H1 (cell line): Measurements from ENCODE around the gene HSF4. TPM values are rescaled to one million over a fixed set of nuclear protein-coding genes. Genes with fewer than 3 reads are reported as not detected.

ENCODE experiments used
- BCL11A ChIP-seq, 2 experiments: IDR thresholded peaks; one replicate each; pipeline ENCODE4 v1.6.1; 2011; ENCODE audit warnings: low read depth in 2 of 2, low read length in 2 of 2, mild to moderate bottlenecking in 2 of 2
- E2F6 ChIP-seq: IDR thresholded peaks from 2 replicates; pipeline ENCODE4 v1.6.1; 2012; ENCODE audit warnings: inconsistent platforms
- KDM4A ChIP-seq: IDR thresholded peaks from one replicate; pipeline ENCODE4 v1.7.1; 2012; ENCODE audit warnings: low read depth, mild to moderate bottlenecking, moderate library complexity, low read length, inconsistent platforms; ENCODE audit not compliant: severe bottlenecking
- POU5F1 ChIP-seq: IDR thresholded peaks from 2 replicates; pipeline ENCODE4 v1.6.1; 2011; ENCODE audit warnings: low read depth, mild to moderate bottlenecking, low read length, moderate library complexity
- SAP30 ChIP-seq: fragments of 300-600 bp; sonication (generic); IDR thresholded peaks from 2 replicates; pipeline ENCODE4 v1.7.1; 2012; ENCODE audit warnings: low read length, moderate library complexity, mild to moderate bottlenecking, inconsistent platforms; ENCODE audit not compliant: insufficient read depth, insufficient replicate concordance
- SP1 ChIP-seq: IDR thresholded peaks from 2 replicates; pipeline ENCODE4 v1.6.1; 2011; ENCODE audit warnings: low read depth, low read length
- TAF7 ChIP-seq: optimal IDR thresholded peaks from 2 replicates; pipeline ENCODE3; 2011; ENCODE audit warnings: low read depth, mild to moderate bottlenecking, inconsistent platforms, low read length, moderate library complexity, borderline replicate concordance
- TEAD4 ChIP-seq: IDR thresholded peaks from 2 replicates; pipeline ENCODE4 v1.6.1; 2012; ENCODE audit warnings: low read depth, low read length, inconsistent platforms, mixed read lengths
- polyA plus RNA-seq, 7 experiments: library from polyadenylated mRNA; depleted of rRNA in 3 of 7; stranded (reverse) in 5 of 7; unstranded in 2 of 7; fragments of >200 nt in 5 of 7; fragments of 200-250 nt in 2 of 7; gene quantifications; 1 replicate in 5 of 7; 2 replicates in 1 of 7; 4 replicates in 1 of 7; pipeline versions ENCODE4 v1.2.1 to v1.2.3, GENCODE V29; 2011 to 2013; ENCODE audit warnings: missing spikeins in 2 of 7, mixed read lengths in 2 of 7
- total RNA-seq: library from RNA; stranded (reverse); fragmentation: NEBNext Ultra II Directional; extraction: Animal tissue kit (Norgen Biotek cat#: 25700); gene quantifications from 2 replicates; pipeline ENCODE4 v1.2.1, GENCODE V29; 2021
- TF ChIP-seq, protein P1 (sequence below): fragments of 300-600 bp; sonication (generic); IDR thresholded peaks from 2 replicates; pipeline ENCODE4 v1.7.1; 2012; ENCODE audit warnings: low read length, moderate library complexity, mild to moderate bottlenecking, inconsistent platforms; ENCODE audit not compliant: insufficient replicate concordance

The HSF4 gene
- total and polyA plus RNA-seq, 2 of the 8 experiments (the other 6 are each of a cell fraction or from before 2014, with no cell fraction given) = 0.14 TPM; not detected in 1

DNA sequence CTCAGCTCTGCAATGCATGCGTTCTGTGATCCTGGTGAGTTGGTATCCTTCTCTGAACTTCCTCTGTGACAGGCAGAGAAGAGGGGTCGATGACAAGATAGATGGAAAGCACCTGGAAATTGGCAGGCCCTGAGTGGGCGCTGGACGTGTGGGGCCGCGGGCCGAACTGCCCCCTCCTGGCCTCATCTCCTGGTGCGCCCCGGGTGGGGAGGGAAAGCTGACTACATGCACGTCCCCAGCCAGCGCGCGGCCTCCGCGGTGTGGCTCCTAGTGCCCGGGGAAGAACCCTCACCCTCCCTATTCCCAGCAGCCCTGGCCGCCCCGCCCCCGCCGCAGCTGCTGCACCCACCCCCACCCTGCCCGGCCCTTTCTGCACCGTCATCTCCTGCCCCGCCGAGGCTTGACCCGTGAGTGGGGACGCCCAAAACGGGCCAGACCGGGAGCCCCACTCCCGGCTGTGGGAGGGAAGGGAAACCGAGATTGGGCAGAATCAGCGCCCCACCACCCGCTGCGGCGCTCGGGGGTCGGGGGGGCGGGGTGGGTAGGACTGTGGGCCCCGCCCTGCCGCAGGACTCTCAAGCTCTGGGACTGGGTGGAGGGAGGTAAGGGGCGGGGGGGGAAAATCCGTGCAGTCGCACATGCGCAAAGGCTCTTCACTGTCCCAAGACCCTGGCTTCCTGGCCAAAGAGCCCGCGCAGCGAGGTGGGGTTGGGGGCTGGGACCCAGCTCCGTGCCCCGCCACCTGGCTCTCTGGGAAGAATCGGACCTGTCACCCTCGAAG is 5.8 kb downstream of the HSF4 start, which contains the start of gene NOL3 (continued):
- TF ChIP-seq, protein P1, sequence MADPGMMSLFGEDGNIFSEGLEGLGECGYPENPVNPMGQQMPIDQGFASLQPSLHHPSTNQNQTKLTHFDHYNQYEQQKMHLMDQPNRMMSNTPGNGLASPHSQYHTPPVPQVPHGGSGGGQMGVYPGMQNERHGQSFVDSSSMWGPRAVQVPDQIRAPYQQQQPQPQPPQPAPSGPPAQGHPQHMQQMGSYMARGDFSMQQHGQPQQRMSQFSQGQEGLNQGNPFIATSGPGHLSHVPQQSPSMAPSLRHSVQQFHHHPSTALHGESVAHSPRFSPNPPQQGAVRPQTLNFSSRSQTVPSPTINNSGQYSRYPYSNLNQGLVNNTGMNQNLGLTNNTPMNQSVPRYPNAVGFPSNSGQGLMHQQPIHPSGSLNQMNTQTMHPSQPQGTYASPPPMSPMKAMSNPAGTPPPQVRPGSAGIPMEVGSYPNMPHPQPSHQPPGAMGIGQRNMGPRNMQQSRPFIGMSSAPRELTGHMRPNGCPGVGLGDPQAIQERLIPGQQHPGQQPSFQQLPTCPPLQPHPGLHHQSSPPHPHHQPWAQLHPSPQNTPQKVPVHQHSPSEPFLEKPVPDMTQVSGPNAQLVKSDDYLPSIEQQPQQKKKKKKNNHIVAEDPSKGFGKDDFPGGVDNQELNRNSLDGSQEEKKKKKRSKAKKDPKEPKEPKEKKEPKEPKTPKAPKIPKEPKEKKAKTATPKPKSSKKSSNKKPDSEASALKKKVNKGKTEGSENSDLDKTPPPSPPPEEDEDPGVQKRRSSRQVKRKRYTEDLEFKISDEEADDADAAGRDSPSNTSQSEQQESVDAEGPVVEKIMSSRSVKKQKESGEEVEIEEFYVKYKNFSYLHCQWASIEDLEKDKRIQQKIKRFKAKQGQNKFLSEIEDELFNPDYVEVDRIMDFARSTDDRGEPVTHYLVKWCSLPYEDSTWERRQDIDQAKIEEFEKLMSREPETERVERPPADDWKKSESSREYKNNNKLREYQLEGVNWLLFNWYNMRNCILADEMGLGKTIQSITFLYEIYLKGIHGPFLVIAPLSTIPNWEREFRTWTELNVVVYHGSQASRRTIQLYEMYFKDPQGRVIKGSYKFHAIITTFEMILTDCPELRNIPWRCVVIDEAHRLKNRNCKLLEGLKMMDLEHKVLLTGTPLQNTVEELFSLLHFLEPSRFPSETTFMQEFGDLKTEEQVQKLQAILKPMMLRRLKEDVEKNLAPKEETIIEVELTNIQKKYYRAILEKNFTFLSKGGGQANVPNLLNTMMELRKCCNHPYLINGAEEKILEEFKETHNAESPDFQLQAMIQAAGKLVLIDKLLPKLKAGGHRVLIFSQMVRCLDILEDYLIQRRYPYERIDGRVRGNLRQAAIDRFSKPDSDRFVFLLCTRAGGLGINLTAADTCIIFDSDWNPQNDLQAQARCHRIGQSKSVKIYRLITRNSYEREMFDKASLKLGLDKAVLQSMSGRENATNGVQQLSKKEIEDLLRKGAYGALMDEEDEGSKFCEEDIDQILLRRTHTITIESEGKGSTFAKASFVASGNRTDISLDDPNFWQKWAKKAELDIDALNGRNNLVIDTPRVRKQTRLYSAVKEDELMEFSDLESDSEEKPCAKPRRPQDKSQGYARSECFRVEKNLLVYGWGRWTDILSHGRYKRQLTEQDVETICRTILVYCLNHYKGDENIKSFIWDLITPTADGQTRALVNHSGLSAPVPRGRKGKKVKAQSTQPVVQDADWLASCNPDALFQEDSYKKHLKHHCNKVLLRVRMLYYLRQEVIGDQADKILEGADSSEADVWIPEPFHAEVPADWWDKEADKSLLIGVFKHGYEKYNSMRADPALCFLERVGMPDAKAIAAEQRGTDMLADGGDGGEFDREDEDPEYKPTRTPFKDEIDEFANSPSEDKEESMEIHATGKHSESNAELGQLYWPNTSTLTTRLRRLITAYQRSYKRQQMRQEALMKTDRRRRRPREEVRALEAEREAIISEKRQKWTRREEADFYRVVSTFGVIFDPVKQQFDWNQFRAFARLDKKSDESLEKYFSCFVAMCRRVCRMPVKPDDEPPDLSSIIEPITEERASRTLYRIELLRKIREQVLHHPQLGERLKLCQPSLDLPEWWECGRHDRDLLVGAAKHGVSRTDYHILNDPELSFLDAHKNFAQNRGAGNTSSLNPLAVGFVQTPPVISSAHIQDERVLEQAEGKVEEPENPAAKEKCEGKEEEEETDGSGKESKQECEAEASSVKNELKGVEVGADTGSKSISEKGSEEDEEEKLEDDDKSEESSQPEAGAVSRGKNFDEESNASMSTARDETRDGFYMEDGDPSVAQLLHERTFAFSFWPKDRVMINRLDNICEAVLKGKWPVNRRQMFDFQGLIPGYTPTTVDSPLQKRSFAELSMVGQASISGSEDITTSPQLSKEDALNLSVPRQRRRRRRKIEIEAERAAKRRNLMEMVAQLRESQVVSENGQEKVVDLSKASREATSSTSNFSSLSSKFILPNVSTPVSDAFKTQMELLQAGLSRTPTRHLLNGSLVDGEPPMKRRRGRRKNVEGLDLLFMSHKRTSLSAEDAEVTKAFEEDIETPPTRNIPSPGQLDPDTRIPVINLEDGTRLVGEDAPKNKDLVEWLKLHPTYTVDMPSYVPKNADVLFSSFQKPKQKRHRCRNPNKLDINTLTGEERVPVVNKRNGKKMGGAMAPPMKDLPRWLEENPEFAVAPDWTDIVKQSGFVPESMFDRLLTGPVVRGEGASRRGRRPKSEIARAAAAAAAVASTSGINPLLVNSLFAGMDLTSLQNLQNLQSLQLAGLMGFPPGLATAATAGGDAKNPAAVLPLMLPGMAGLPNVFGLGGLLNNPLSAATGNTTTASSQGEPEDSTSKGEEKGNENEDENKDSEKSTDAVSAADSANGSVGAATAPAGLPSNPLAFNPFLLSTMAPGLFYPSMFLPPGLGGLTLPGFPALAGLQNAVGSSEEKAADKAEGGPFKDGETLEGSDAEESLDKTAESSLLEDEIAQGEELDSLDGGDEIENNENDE = no peak
- TF ChIP-seq POU5F1 (no peak), BCL11A (IDR thresholded peaks at IDR 0.05; ENCODE audit: low read depth in 2 of 2, low read length in 2 of 2) (no peak), SP1 (no peak), E2F6 (peak; percentile 67), SAP30 (no peak), TAF7 (no peak), KDM4A (no peak), TEAD4 (no peak)
